ENCODE results near the gene PPIAL4G.
A peak's percentile ranks its signal among the peaks of the same experiment; 100 is the strongest.
"Not testable (repeated sequence)": the region's sequence is repeated elsewhere in the genome, so short reads cannot be mapped to it uniquely, and the experiment has no call there.

PPIAL4G gene

GRCh38 chr1:148483029-148483428 lies at the start of gene PPIAL4G:
Gene PPIAL4G, minus strand, starts transcription at chr1:148483302. Its CDS starts 50 bp downstream, at chr1:148483252.
- DNase-seq (ENCODE audit: low read depth in 2 of 2), result not testable (repeated sequence)

- not testable (repeated sequence) for DNase-seq (ENCODE audit: low read depth in 2 of 2)
Observed at GRCh38 chr1:148532158-148532557, 49.1 kb upstream of the PPIAL4G start.

GRCh38 chr1:148529101-148529567 lies 46.0 kb upstream of the PPIAL4G start:
- DNase-seq (ENCODE audit: low read depth in 2 of 2), result peak in 1 of 2 donors; percentile 30

- DNase-seq (ENCODE audit: low read depth in 2 of 2), result not testable (repeated sequence)
Observed at GRCh38 chr1:148528591-148528990, 45.5 kb upstream of the PPIAL4G start.

- DNase-seq (ENCODE audit: low read depth in 2 of 2), result not testable (repeated sequence)
Observed at GRCh38 chr1:148526587-148526986, 43.5 kb upstream of the PPIAL4G start.

- not testable (repeated sequence) for DNase-seq (ENCODE audit: low read depth in 2 of 2)
Observed at GRCh38 chr1:148523205-148524144, 40.4 kb upstream of the PPIAL4G start.

GRCh38 chr1:148522561-148523204 lies 39.6 kb upstream of the PPIAL4G start:
- peak; percentile 76 to 79 for DNase-seq (ENCODE audit: low read depth in 2 of 2)

GRCh38 chr1:148522072-148522471 lies 39.0 kb upstream of the PPIAL4G start:
- peak; percentile 56 to 70 for DNase-seq (ENCODE audit: low read depth in 2 of 2)

GRCh38 chr1:148514310-148514709 lies 31.2 kb upstream of the PPIAL4G start:
- DNase-seq (ENCODE audit: low read depth in 2 of 2), result not testable (repeated sequence)

- DNase-seq (ENCODE audit: low read depth in 2 of 2), result not testable (repeated sequence)
Observed at GRCh38 chr1:148512571-148513184, 29.6 kb upstream of the PPIAL4G start.

GRCh38 chr1:148493933-148494332 lies 10.8 kb upstream of the PPIAL4G start:
- not testable (repeated sequence) for DNase-seq (ENCODE audit: low read depth in 2 of 2)

GRCh38 chr1:148481134-148481533 lies 2.0 kb downstream of the PPIAL4G start:
- DNase-seq (ENCODE audit: low read depth in 2 of 2), result peak; percentile 0 to 5

- DNase-seq (ENCODE audit: low read depth in 2 of 2), result not testable (repeated sequence)
Observed at GRCh38 chr1:148459694-148460093, 23.4 kb downstream of the PPIAL4G start.

GRCh38 chr1:148458901-148459581 lies 24.1 kb downstream of the PPIAL4G start:
- not testable (repeated sequence) for DNase-seq (ENCODE audit: low read depth in 2 of 2)

GRCh38 chr1:148458398-148458797 lies 24.7 kb downstream of the PPIAL4G start:
- DNase-seq (ENCODE audit: low read depth in 2 of 2), result not testable (repeated sequence)

GRCh38 chr1:148452845-148453244 lies 30.3 kb downstream of the PPIAL4G start:
- not testable (repeated sequence) for DNase-seq (ENCODE audit: low read depth in 2 of 2)

GRCh38 chr1:148439654-148440325 lies 43.3 kb downstream of the PPIAL4G start:
- not testable (repeated sequence) for DNase-seq (ENCODE audit: low read depth in 2 of 2)

GRCh38 chr1:148435406-148435805 lies 47.7 kb downstream of the PPIAL4G start:
- no peak for DNase-seq (ENCODE audit: low read depth in 2 of 2)

- no peak for DNase-seq (ENCODE audit: low read depth in 2 of 2)
Observed at GRCh38 chr1:148434832-148435231, 48.3 kb downstream of the PPIAL4G start.

- not testable (repeated sequence) for DNase-seq (ENCODE audit: low read depth in 2 of 2)
Observed at GRCh38 chr1:148432916-148433317, 50.2 kb downstream of the PPIAL4G start.
